Mesenchymal stem cell (in vitro differentiated cells and primary cell): ENCODE results near the gene VWA5B2.
A peak's percentile ranks its signal among the peaks of the same experiment; 100 is the strongest.

ENCODE experiments used
- DNase-seq: peaks from one replicate; pipeline ENCODE4 v3.0.0-alpha.2; 2013
- H2AFZ ChIP-seq: one replicate; pipeline ENCODE4 v1.6.1; 2013; ENCODE audit warnings: low read depth, mild to moderate bottlenecking, control low read depth, inconsistent platforms, low read length, moderate library complexity
- H2AK5ac ChIP-seq: 2 replicates; pipeline ENCODE4 v1.6.1; 2013; ENCODE audit warnings: low read length, moderate library complexity, mild to moderate bottlenecking, inconsistent platforms; ENCODE audit not compliant: severe bottlenecking
- H2BK120ac ChIP-seq: one replicate; pipeline ENCODE4 v1.6.1; 2013; ENCODE audit warnings: low read depth, mild to moderate bottlenecking, inconsistent platforms, low read length, moderate library complexity
- H2BK12ac ChIP-seq, 2 experiments: one replicate each; pipeline ENCODE4 v1.6.1; 2013; ENCODE audit warnings: inconsistent platforms in 2 of 2, low read length in 2 of 2, mild to moderate bottlenecking in 2 of 2, moderate library complexity in 2 of 2, control low read depth in 1 of 2
- H2BK15ac ChIP-seq: one replicate; pipeline ENCODE4 v1.6.1; 2013; ENCODE audit warnings: mild to moderate bottlenecking, low read depth, inconsistent platforms; ENCODE audit not compliant: poor library complexity, severe bottlenecking
- H2BK5ac ChIP-seq: 2 replicates; pipeline ENCODE4 v1.6.1; 2013; ENCODE audit warnings: low read depth, mild to moderate bottlenecking, low read length, control low read depth, inconsistent platforms; ENCODE audit not compliant: poor library complexity, severe bottlenecking
- H3K14ac ChIP-seq, 2 experiments: one replicate each; pipeline ENCODE4 v1.6.1; 2013; ENCODE audit warnings: inconsistent platforms in 2 of 2, low read length in 2 of 2, control low read depth in 1 of 2, mild to moderate bottlenecking in 1 of 2, moderate library complexity in 1 of 2
- H3K18ac ChIP-seq, 2 experiments: one replicate each; pipeline ENCODE4 v1.6.1; 2013; ENCODE audit warnings: inconsistent platforms in 2 of 2, low read length in 2 of 2, control low read depth in 1 of 2, low read depth in 1 of 2, mild to moderate bottlenecking in 1 of 2
- H3K23ac ChIP-seq, 2 experiments: one replicate each; pipeline ENCODE4 v1.6.1; 2013; ENCODE audit warnings: inconsistent platforms in 2 of 2, low read length in 2 of 2, mild to moderate bottlenecking in 2 of 2, moderate library complexity in 2 of 2, control low read depth in 1 of 2
- H3K27ac ChIP-seq: 2 replicates; pipeline ENCODE4 v1.5.1; 2013; ENCODE audit warnings: mild to moderate bottlenecking, moderate library complexity, low read length, control low read depth, inconsistent platforms; ENCODE audit not compliant: poor library complexity, severe bottlenecking
- H3K27me3 ChIP-seq, 2 experiments: 2 replicates each; pipeline versions ENCODE4 v1.6.1 to v1.7.0; 2013; ENCODE audit warnings: low read length in 2 of 2, mild to moderate bottlenecking in 2 of 2, moderate library complexity in 2 of 2, control low read depth in 1 of 2, inconsistent platforms in 1 of 2; ENCODE audit not compliant: control insufficient read depth in 1 of 2, insufficient read depth in 1 of 2
- H3K36me3 ChIP-seq, 2 experiments: 2 replicates each; pipeline versions ENCODE4 v1.6.1 to v1.7.0; 2013; ENCODE audit warnings: low read length in 2 of 2, control low read depth in 1 of 2, inconsistent platforms in 1 of 2, low read depth in 1 of 2, mild to moderate bottlenecking in 1 of 2; ENCODE audit not compliant: insufficient read depth in 2 of 2, control insufficient read depth in 1 of 2
- H3K4ac ChIP-seq, 2 experiments: one replicate each; pipeline ENCODE4 v1.6.1; 2013; ENCODE audit warnings: inconsistent platforms in 2 of 2, low read length in 2 of 2, mild to moderate bottlenecking in 2 of 2, moderate library complexity in 2 of 2, control low read depth in 1 of 2, low read depth in 1 of 2
- H3K4me1 ChIP-seq: 2 replicates; pipeline ENCODE4 v1.6.1; 2013; ENCODE audit warnings: low read depth, low read length, control low read depth; ENCODE audit not compliant: control insufficient read depth, insufficient read depth
- H3K4me2 ChIP-seq: 2 replicates; pipeline ENCODE4 v1.6.1; 2013; ENCODE audit warnings: low read length, mild to moderate bottlenecking, inconsistent platforms; ENCODE audit not compliant: poor library complexity, severe bottlenecking
- H3K4me3 ChIP-seq, 2 experiments: 2 replicates each; pipeline versions ENCODE4 v1.5.1 to v1.7.0; 2013; ENCODE audit warnings: low read length in 2 of 2, mild to moderate bottlenecking in 2 of 2, control low read depth in 1 of 2, low read depth in 1 of 2; ENCODE audit not compliant: insufficient read depth in 1 of 2
- H3K79me1 ChIP-seq: replicated peaks from 2 replicates; pipeline ENCODE4 v1.6.1; 2013; ENCODE audit warnings: mild to moderate bottlenecking, control low read depth, low read length, inconsistent platforms; ENCODE audit not compliant: poor library complexity, severe bottlenecking
- H3K9ac ChIP-seq: 2 replicates; pipeline ENCODE4 v1.7.0; 2013; ENCODE audit warnings: mild to moderate bottlenecking, low read length, moderate library complexity
- H3K9me3 ChIP-seq: 2 replicates; pipeline ENCODE4 v1.7.0; 2013; ENCODE audit warnings: mild to moderate bottlenecking, low read length; ENCODE audit not compliant: control insufficient read depth
- H4K8ac ChIP-seq: one replicate; pipeline ENCODE4 v1.6.1; 2013; ENCODE audit warnings: inconsistent platforms, mild to moderate bottlenecking, low read length, moderate library complexity
- H4K91ac ChIP-seq: one replicate; pipeline ENCODE4 v1.6.1; 2013; ENCODE audit warnings: mild to moderate bottlenecking, low read length, inconsistent platforms
- WGBS: methylation state at CpG from one replicate; pipeline ENCODE4 v1.1.7; 2013; ENCODE audit warnings: mixed read lengths; 5-methylcytosine and 5-hydroxymethylcytosine counted together

VWA5B2 gene

DNA sequence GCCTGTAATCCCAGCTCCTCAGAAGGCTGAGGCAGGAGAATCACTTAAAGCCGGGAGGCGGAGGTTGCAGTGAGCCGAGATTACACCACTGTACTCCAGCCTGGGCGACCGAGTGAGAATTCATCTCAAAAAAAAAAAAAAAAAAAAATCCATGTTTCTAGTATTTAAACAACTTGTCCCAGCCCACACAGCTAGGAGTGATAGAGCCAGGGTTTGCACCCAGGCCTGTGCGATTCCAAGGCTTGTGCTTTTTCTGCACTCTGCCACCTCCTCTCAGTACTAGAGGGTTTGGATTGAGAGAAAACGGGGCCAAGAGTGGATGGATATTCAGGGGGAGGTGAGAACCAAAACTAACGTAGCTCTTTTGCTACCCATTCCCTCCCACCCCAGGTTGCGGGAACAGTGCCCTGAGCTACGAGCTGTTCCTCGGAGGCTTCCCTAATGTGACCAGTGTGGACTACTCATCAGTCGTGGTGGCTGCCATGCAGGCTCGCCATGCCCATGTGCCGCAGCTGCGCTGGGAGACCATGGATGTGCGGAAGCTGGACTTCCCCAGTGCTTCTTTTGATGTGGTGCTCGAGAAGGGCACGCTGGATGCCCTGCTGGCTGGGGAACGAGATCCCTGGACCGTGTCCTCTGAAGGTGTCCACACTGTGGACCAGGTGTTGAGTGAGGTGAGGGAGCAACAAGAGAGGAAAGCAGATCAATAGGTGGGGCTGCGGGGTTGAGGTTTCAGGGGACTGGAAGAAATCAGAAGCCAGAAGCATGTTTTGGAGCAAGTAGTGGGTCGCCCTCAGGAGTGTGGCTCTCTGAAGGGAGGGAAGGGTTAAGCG, 27.9 kb downstream of the VWA5B2 start:
- H3K27ac ChIP-seq: no peak overlapping the region
- H3K9ac ChIP-seq: no peak overlapping the region
- H3K27me3 ChIP-seq: peaks cover 18 to 27% of the 10 kb centered on the region in 2 experiments
- H3K4me3 ChIP-seq: no peak overlapping the region
- H2AFZ ChIP-seq: no peak overlapping the region
- H3K79me1 ChIP-seq: no peaks in the 10 kb centered on the region
- no peak overlapping the region for H2BK120ac ChIP-seq
- no peaks in the 10 kb centered on the region for H3K9me3 ChIP-seq
- no peak overlapping the region for H2BK5ac ChIP-seq
- H3K18ac ChIP-seq: no peak overlapping the region
- no peak overlapping the region for H3K23ac ChIP-seq
- H3K4ac ChIP-seq: no peak overlapping the region
- no peak overlapping the region for H4K8ac ChIP-seq
- H3K4me2 ChIP-seq: no peak overlapping the region
- WGBS: 92% methylated on average over 22 of the region's 23 CpGs
- H2BK15ac ChIP-seq: no peak overlapping the region
- no peak overlapping the region for H2BK12ac ChIP-seq
- H3K4me1 ChIP-seq: peaks cover 24% of the 10 kb centered on the region
- no peak for DNase-seq
- no peak overlapping the region for H4K91ac ChIP-seq
- peaks cover 0 to 15% of the 10 kb centered on the region in 2 experiments for H3K36me3 ChIP-seq
- H3K14ac ChIP-seq: no peak overlapping the region
- no peak overlapping the region for H2AK5ac ChIP-seq

DNA sequence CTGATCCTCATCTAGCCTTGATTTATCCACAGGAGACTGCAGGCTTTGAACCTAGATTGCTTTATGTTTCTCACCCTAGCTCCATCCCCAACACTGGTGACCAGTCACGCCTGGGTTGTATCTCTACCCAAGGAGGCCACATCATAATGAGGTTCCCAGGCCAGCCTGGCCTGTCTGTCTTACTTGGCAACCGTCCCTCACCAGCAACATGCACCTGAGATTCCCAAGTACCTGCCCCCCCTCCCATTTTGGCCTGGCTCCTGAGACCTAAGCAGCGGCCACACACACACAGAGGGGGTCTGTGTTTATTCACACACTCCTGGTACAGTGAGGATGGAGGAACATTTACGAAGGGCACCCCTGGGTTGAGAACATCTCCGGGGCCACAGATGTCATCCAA, 29.5 kb downstream of the VWA5B2 start:
- H3K27me3 ChIP-seq: peaks cover 30 to 39% of the 10 kb centered on the region in 2 experiments
- H2AK5ac ChIP-seq: no peak overlapping the region
- H3K23ac ChIP-seq: no peak overlapping the region
- no peak overlapping the region for H3K4ac ChIP-seq
- no peak overlapping the region for H3K27ac ChIP-seq
- H3K4me1 ChIP-seq: peaks cover 30% of the 10 kb centered on the region
- no peaks in the 10 kb centered on the region for H3K79me1 ChIP-seq
- H3K36me3 ChIP-seq: peaks cover 0 to 15% of the 10 kb centered on the region in 2 experiments
- H2BK120ac ChIP-seq: no peak overlapping the region
- no peaks in the 10 kb centered on the region for H3K9me3 ChIP-seq
- H2BK15ac ChIP-seq: no peak overlapping the region
- no peak overlapping the region for H2BK12ac ChIP-seq
- H3K4me2 ChIP-seq: no peak overlapping the region
- 76% methylated on average over 5 of the region's 5 CpGs for WGBS
- no peak overlapping the region for H3K9ac ChIP-seq
- no peak overlapping the region for H2AFZ ChIP-seq
- no peak overlapping the region for H3K18ac ChIP-seq
- H4K91ac ChIP-seq: no peak overlapping the region
- H3K4me3 ChIP-seq: no peak overlapping the region
- H2BK5ac ChIP-seq: no peak overlapping the region
- H3K14ac ChIP-seq: no peak overlapping the region
- no peak overlapping the region for H4K8ac ChIP-seq
- no peak for DNase-seq

DNA sequence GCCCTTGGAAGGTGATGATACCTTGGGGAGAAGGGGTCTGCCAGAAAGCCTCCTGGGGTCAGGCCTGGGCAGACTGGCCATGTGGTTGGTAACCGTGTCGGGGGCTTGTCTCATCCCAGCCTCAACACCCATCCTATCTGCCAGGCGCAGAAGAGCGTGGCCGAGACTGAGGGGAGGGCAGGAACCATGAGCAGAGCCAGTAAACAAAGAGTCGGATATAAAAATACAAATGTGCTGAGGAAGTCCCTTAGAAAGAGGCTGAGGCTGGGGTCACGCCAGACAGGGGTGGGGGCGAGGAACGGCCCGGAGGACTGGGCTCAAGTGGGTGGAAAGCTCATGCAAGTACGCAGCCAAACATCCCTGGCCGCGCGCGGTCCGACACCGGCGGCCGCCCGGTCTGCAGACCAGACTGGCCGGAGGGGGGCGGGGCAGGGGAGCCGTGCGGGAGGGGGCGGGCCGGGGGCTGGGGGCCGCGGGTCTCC, 30.1 kb downstream of the VWA5B2 start:
- Histone ChIP-seq H3K27ac (no peak overlapping the region), H4K8ac (no peak overlapping the region), H2BK12ac (no peak overlapping the region), H3K9ac (no peak overlapping the region), H2BK5ac (no peak overlapping the region), H3K9me3 (no peaks in the 10 kb centered on the region), H3K4ac (no peak overlapping the region), H2AK5ac (no peak overlapping the region), H3K27me3 (peaks cover 32 to 39% of the 10 kb centered on the region in 2 experiments), H4K91ac (no peak overlapping the region), H3K23ac (no peak overlapping the region), H2BK120ac (no peak overlapping the region), H3K14ac (no peak overlapping the region), H3K4me3 (no peak overlapping the region), H3K36me3 (peaks cover 0 to 15% of the 10 kb centered on the region in 2 experiments), H2BK15ac (no peak overlapping the region), H3K4me2 (peak overlapping the region; percentile 25), H3K79me1 (no peaks in the 10 kb centered on the region), H3K4me1 (peaks cover 30% of the 10 kb centered on the region), H3K18ac (no peak overlapping the region), H2AFZ (no peak overlapping the region)
- DNase-seq: no peak
- WGBS: 40% methylated on average over 8 of the region's 28 CpGs

DNA sequence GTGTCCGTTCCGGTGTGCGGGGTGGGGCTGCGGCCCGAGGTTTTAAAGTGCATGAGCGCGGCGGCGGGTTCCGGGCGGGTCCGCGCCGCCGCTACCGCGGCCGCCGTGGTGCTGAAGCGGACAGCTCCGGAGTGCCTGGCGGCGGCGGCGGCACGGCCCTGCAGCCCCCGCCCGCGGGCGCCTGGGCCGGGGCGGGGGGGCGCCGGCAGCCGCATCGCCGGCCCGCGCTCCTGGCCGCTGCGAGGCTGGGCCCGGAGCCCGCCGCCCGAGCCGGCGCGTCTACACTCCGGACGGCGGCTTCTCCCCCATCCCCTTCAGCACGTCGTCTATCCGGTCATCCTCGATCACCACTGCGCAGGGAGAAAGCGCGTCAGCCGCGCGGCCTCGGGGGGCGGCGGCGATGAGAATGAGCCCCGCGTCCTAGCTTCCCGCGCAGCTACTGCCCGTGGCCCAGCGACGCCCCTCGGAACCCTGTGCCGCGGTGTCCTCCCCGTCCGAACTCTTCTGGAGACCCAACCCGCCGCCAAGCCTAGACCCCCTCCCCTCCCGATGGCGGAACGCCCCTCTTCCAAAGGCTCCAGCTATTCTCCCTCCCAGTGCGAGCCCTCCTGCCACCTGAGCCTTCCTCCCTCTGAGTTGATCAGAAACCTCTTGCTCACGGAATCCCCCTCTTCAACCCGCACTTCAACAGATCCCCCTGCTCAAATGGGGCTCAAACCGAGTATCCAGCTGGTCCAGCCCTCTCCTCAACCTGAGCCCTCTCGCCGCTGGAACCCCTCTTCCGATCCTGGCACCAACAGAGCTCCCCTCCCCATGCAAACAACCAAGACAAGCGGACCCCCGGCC, 30.7 kb downstream of the VWA5B2 start:
- peak; percentile 29 for DNase-seq
- H2BK15ac ChIP-seq: no peak overlapping the region
- H3K18ac ChIP-seq: no peak overlapping the region
- 1% methylated on average over 43 of the region's 91 CpGs for WGBS
- no peak overlapping the region for H2AK5ac ChIP-seq
- no peaks in the 10 kb centered on the region for H3K9me3 ChIP-seq
- H3K4me3 ChIP-seq: peak overlapping the region; percentile 38 to 63
- H2AFZ ChIP-seq: no peak overlapping the region
- no peak overlapping the region for H4K8ac ChIP-seq
- no peak overlapping the region for H2BK5ac ChIP-seq
- H3K9ac ChIP-seq: no peak overlapping the region
- H3K27ac ChIP-seq: no peak overlapping the region
- H3K36me3 ChIP-seq: peaks cover 0 to 15% of the 10 kb centered on the region in 2 experiments
- H3K4me2 ChIP-seq: peak overlapping the region; percentile 95
- H3K4ac ChIP-seq: no peak overlapping the region
- no peak overlapping the region for H2BK12ac ChIP-seq
- H3K14ac ChIP-seq: no peak overlapping the region
- H4K91ac ChIP-seq: no peak overlapping the region
- no peak overlapping the region for H2BK120ac ChIP-seq
- H3K27me3 ChIP-seq: peaks cover 38 to 39% of the 10 kb centered on the region in 2 experiments
- H3K23ac ChIP-seq: peak overlapping the region in 1 of 2 experiments; percentile 70
- H3K79me1 ChIP-seq: no peaks in the 10 kb centered on the region
- peaks cover 30% of the 10 kb centered on the region for H3K4me1 ChIP-seq
